Right lung (tissue), 5 donors: ENCODE results near the gene ZNHIT3. TPM values are rescaled to one million over a fixed set of nuclear protein-coding genes. Genes with fewer than 3 reads are reported as not detected.

Experiments used
- DNase-seq, 2 donors: peaks; one replicate each; pipeline ENCODE4 v3.0.0-alpha.2; 2013
- polyA plus RNA-seq, 5 donors: library from polyadenylated mRNA; unstranded; fragments of 120-200 nt; gene quantifications; one replicate each; pipeline versions ENCODE4 v1.2.1 to v1.2.3, GENCODE V29; 2013; ENCODE audit warnings: inconsistent platforms in 1 of 5, low replicate concordance in 1 of 5; ENCODE audit not compliant: insufficient read length in 5 of 5, insufficient read depth in 1 of 5

Gene ZNHIT3
- polyA plus RNA-seq, 5 donors = 54.3 to 70.1 (median 63.7) TPM

DNA sequence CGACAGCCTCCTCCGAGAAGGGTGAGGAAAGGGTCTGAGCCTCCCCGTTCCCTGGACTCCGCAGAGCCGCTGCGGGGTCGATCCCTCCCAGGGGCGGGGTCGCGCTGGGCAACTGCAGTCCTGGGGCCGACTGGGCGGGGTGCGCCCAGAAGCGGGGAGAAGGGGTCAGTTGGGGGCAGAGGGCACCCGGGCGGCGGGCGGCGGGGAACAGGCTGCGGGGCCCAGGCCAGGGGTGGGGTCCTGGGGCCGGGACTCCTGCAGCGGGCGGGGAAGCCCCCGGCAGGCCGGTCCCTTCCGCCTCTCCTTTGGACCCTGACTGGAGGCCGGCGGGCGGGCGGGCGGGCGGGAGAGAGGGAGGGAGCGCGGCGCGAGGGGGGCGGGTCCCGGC is 58.6 kb downstream of the ZNHIT3 start:
- peak in 1 of 2 donors; percentile 91 for DNase-seq

Other genes with a start within 250 kb of the ZNHIT3 start
- gene TBC1D3I, start 222.1 kb upstream of the ZNHIT3 start, polyA plus RNA-seq = under 1 TPM in 3 of 5 donors, not detected in 2; 0.30 to 0.68 (median 0.51) TPM
- gene TBC1D3G, start 162.8 kb upstream of the ZNHIT3 start, polyA plus RNA-seq = not detected
- not detected for gene TBC1D3H, start 98.2 kb upstream of the ZNHIT3 start, polyA plus RNA-seq
- 10 to 100 TPM; 43.3 to 58.5 (median 50.1) TPM for gene MYO19, start 48.2 kb downstream of the ZNHIT3 start, polyA plus RNA-seq
- 10 to 100 TPM in 1 of 5 donors, 1 to 10 TPM in 4; 6.7 to 14.0 (median 8.9) TPM for gene PIGW, start 48.3 kb downstream of the ZNHIT3 start, polyA plus RNA-seq
- 10 to 100 TPM; 77.3 to 97.0 (median 95.6) TPM for gene GGNBP2, start 58.2 kb downstream of the ZNHIT3 start, polyA plus RNA-seq
- gene DHRS11, start 105.2 kb downstream of the ZNHIT3 start, polyA plus RNA-seq = 10 to 100 TPM; 10.3 to 13.2 (median 11.9) TPM
- 1 to 10 TPM; 2.8 to 5.4 (median 4.2) TPM for gene MRM1, start 114.9 kb downstream of the ZNHIT3 start, polyA plus RNA-seq